AG09309 (cell line): ENCODE measurements around the gene PTPN21.

Experiments used
- DNase-seq: peaks from one replicate; pipeline ENCODE4 v3.0.0-alpha.2; 2010; ENCODE audit warnings: low read depth
- H3K4me3 ChIP-seq: 2 replicates; pipeline ENCODE4 v1.5.1; 2011; ENCODE audit warnings: mild to moderate bottlenecking, low read depth, low read length, moderate library complexity; ENCODE audit not compliant: control insufficient read depth
- CTCF ChIP-seq: IDR thresholded peaks from 2 replicates; pipeline ENCODE4 v1.5.1; 2011; ENCODE audit warnings: mild to moderate bottlenecking, low read depth, low read length, inconsistent platforms; ENCODE audit not compliant: insufficient read depth, control insufficient read depth; ENCODE audit errors: missing control alignments

PTPN21 gene

DNA sequence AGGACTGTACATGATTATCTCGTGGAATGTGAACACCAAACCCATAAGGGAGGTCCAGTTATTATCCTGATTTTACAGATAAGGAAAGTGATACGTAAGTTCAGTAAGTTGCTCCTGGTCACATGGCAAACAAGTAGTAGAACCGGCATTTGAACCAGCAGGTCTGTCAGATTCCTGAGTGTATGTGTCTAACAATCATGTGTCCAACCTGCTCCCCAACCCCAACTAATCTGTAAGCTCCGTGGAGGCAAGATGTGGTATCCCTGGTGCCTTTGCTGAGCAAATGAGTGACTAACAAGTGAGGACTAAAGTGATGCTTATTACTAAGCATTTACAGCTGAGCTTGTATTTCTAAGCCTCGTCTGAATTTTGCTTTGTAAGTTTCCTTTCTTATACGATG is 65.9 kb downstream of the PTPN21 start:
- no peak for DNase-seq
- H3K4me3 ChIP-seq, result no peak overlapping the region
- no peak for TF ChIP-seq CTCF

DNA sequence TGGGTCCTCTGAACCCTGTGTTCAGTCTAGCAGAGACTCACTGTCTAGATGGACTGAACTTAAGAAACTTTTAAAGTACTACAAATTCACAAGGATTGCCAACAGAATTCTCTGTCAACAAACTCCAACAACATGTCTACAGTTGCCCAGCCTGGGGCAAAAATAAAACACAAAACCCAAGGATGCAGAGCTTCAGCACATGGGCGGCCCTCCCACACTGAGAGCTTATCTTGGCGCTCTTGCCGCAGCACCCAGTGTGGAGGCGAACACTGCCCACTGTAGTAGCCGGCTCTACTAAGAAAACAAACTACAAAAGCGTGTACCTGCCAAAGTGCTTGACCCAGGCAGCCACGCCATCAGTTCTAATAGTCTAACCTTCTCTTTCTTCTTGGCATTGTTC is 66.7 kb downstream of the PTPN21 start:
- H3K4me3 ChIP-seq, result no peak overlapping the region
- no peak for DNase-seq
- TF ChIP-seq CTCF, result no peak

DNA sequence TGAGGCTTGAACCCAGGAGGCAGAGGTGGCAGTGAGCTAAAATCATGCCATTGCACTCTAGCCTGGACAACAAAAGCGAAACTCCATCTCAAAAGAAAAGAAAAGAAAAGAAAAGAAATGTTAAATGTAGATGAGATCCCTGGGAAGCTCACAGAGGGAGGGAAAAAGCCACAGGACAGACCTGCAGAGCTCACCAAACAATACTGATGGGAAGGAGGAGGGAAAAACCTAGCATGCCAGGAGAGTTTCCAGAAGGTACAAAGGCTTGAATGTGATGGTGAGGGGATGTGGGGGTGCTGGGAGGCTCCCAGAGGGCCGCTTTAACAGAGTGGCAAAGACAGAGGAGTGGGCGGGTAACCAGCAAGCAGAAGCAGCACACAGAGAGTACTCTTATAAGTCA is 72.3 kb downstream of the PTPN21 start:
- no peak overlapping the region for H3K4me3 ChIP-seq
- no peak for DNase-seq
- no peak for TF ChIP-seq CTCF

GRCh38 chr14:88481794-88482193 is 73.0 kb downstream of the PTPN21 start:
- no peak overlapping the region for H3K4me3 ChIP-seq
- DNase-seq, result no peak
- no peak for TF ChIP-seq CTCF

DNA sequence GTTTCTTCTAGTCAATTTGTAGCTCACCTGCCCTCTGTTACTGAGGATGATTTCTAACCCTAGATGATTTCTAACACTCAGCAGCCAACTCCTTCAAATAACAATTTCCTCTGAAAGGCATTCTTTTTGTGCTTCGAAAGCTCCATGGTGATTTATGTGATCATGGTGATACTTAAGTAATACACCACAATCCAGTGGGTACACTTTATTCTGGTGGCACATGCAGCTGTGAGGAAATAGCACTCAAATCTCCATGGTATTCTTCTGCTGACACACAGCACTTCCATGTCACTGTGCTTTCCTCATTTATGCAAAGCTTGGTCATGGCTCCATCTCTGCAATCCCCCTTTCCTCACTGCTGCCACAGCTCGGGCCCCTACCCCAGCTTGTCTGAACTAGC is 73.7 kb downstream of the PTPN21 start:
- no peak for TF ChIP-seq CTCF
- no peak overlapping the region for H3K4me3 ChIP-seq
- DNase-seq, result no peak

DNA sequence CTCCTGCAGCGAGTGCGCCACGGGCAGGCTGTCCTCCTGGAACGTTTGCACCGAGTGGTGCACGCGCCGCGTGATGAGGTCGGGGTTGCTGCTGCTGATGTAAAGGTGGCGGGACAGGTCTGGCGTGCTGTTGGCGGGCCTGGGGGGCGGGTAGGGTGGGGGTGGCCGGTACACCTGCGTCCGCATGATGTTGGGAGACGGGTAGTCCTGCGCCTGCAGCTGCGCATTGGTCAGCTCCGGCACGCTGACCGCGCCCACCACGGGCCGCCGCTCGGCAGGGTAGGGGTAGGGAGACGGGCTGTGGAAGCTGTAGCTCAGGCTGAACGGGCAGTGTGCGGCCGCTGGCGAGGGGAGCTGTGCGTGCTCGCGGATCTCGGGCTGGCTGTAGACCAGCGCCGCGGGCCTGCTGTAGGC is 75.2 kb downstream of the PTPN21 start:
- no peak overlapping the region for H3K4me3 ChIP-seq
- no peak for TF ChIP-seq CTCF
- DNase-seq, result no peak

DNA sequence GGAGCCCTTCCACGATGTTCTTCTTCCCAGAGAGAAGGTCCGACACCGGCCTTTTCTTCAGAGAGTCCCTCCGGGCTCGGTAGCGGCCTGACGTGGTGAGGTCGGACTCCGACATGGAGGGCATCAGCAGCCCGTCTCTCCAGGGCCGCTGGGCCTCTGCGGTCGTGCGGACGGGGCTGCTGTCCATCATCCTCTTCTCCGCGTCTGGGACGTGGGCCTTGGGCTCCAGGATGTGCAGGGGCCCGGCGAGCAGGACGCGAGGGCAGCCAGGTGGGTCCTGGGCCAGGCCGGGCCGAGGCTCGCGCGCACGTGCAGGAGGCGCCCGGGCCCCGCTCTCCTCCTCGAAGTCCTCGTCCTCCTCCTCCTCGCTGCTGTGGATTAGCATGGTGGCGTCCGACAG is 75.9 kb downstream of the PTPN21 start:
- no peak for TF ChIP-seq CTCF
- no peak overlapping the region for H3K4me3 ChIP-seq
- no peak for DNase-seq
